Progenitor cell of endocrine pancreas (in vitro differentiated cells): ENCODE measurements around the gene HDDC3. TPM values are rescaled to one million over a fixed set of nuclear protein-coding genes. Genes with fewer than 3 reads are reported as not detected.

ENCODE experiments used
- DNase-seq: peaks from one replicate; pipeline ENCODE4 v3.0.0; 2021; ENCODE audit warnings: low spot score; ENCODE audit not compliant: unreplicated experiment
- H3K27ac Mint-ChIP-seq: 2 replicates; pipeline ENCODE4 v1.8.0; 2021; ENCODE audit warnings: mild to moderate bottlenecking, moderate library complexity, mixed read lengths
- H3K27me3 Mint-ChIP-seq: 2 replicates; pipeline ENCODE4 v1.8.0; 2021; ENCODE audit warnings: mixed read lengths
- H3K36me3 Mint-ChIP-seq: 2 replicates; pipeline ENCODE4 v1.8.0; 2022; ENCODE audit warnings: mixed read lengths; ENCODE audit not compliant: insufficient read depth
- H3K4me1 Mint-ChIP-seq: 2 replicates; pipeline ENCODE4 v1.8.0; 2021; ENCODE audit warnings: low read depth, mixed read lengths
- H3K4me3 Mint-ChIP-seq: 2 replicates; pipeline ENCODE4 v1.8.0; 2021; ENCODE audit warnings: low read depth, mild to moderate bottlenecking, moderate library complexity, mixed read lengths
- H3K9me3 Mint-ChIP-seq: 2 replicates; pipeline ENCODE4 v1.8.0; 2021; ENCODE audit warnings: low read depth, mixed read lengths
- total RNA-seq: library from RNA; stranded (reverse); gene quantifications from 2 replicates; pipeline ENCODE4 v1.2.1, GENCODE V29; 2021
- TF ChIP-seq, protein P1 (sequence below): fragments of 200-600 bp; sonication (generic); IDR thresholded peaks from one replicate; pipeline ENCODE4 v1.5.0; 2021; ENCODE audit warnings: antibody characterized with exemption, mild to moderate bottlenecking; ENCODE audit not compliant: unreplicated experiment

Gene HDDC3
- total RNA-seq, 1 donor from 2014 or later: 14.5 TPM

DNA sequence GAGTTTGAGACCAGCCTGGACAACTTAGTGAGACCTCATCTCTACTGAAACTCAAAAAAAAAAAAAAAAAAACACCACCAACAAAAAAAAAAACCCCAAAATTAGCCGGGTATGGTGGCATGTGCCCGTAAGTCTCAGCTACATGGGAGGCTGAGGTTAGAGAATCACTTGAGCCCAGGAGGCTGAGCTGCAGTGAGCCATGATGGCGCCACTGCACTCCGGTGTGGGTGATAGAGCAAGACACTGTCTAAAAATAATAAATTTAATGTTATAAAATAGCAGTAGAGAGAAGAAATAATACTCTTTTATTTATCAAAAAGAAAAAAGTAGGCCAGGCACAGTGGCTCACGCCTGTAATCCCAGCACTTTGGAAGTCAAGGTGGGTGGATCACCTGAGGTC, 39.8 kb upstream of the HDDC3 start:
- Mint-ChIP-seq H3K36me3 (peaks cover 21% of the 10 kb centered on the region), H3K4me1 (peaks cover 10% of the 10 kb centered on the region), H3K27me3 (no peaks in the 10 kb centered on the region), H3K4me3 (no peak overlapping the region), H3K9me3 (no peaks in the 10 kb centered on the region), H3K27ac (no peak overlapping the region)
- DNase-seq: no peak
- TF ChIP-seq, protein P1, sequence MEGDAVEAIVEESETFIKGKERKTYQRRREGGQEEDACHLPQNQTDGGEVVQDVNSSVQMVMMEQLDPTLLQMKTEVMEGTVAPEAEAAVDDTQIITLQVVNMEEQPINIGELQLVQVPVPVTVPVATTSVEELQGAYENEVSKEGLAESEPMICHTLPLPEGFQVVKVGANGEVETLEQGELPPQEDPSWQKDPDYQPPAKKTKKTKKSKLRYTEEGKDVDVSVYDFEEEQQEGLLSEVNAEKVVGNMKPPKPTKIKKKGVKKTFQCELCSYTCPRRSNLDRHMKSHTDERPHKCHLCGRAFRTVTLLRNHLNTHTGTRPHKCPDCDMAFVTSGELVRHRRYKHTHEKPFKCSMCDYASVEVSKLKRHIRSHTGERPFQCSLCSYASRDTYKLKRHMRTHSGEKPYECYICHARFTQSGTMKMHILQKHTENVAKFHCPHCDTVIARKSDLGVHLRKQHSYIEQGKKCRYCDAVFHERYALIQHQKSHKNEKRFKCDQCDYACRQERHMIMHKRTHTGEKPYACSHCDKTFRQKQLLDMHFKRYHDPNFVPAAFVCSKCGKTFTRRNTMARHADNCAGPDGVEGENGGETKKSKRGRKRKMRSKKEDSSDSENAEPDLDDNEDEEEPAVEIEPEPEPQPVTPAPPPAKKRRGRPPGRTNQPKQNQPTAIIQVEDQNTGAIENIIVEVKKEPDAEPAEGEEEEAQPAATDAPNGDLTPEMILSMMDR: no peak

DNA sequence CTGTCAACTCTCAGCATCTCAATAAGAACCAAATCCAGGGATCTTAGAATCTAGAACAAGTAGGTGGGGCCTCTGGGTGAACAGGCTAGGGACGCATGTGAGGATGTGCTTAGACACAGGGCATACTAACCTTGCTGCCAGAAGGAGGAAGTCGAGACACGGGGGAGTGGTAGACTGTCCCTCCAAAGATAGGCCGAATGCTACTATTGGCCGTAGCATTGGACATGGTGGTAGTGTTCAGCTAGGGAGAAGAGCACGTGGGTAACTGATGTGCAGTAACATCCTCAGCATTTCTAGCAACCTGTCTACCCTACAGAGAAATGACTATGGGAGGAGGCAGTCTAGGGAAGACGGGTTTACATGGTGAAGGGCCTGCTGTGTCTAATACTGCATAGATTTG, 37.9 kb upstream of the HDDC3 start:
- TF ChIP-seq, protein P1: no peak
- peaks cover 10% of the 10 kb centered on the region for H3K4me1 Mint-ChIP-seq
- H3K9me3 Mint-ChIP-seq: no peaks in the 10 kb centered on the region
- no peak overlapping the region for H3K27ac Mint-ChIP-seq
- H3K4me3 Mint-ChIP-seq: no peak overlapping the region
- H3K27me3 Mint-ChIP-seq: no peaks in the 10 kb centered on the region
- peaks cover 15% of the 10 kb centered on the region for H3K36me3 Mint-ChIP-seq
- no peak for DNase-seq

DNA sequence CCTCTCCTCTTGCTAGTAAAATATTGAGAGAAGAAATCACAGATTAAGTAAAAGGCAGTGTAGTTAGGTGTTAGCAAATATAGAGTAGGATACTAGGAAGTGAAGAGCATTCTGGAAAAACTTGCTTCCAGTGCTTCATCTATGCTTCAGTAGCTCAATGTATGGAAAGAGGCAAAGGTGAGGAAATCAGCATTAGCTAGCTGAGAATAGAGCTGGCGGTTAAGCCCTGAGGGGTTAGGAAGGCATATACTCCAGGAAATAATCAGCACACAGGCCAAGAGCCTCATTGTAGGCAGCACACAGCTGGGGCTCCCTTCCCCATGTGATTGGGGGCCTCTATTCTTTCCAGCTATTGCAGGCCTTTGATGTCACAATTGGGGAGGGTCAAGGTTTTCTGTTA, 36.1 kb upstream of the HDDC3 start:
- H3K27ac Mint-ChIP-seq: no peak overlapping the region
- peaks cover 14% of the 10 kb centered on the region for H3K36me3 Mint-ChIP-seq
- no peak for DNase-seq
- no peaks in the 10 kb centered on the region for H3K27me3 Mint-ChIP-seq
- no peaks in the 10 kb centered on the region for H3K9me3 Mint-ChIP-seq
- H3K4me1 Mint-ChIP-seq: peaks cover 2% of the 10 kb centered on the region
- no peak overlapping the region for H3K4me3 Mint-ChIP-seq
- TF ChIP-seq, protein P1: no peak

DNA sequence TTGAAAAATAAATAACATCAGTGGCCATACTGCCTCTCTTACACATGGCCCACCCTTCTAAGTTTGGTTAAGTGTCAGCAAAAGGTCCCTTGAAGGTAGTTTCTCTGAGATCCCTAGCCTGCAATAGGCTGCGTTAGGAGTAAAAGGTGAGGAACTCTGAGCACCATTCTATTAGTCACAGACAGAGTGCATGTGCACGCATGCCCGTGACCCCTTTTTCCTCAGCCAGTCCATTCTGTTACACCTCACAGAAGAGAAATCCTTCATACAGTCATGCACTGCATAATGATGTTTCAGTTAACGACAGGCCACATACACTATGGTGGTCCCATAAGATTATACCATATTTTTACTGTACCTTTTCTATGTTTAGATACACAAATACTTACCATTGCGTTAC, 34.9 kb upstream of the HDDC3 start:
- Mint-ChIP-seq H3K9me3 (no peaks in the 10 kb centered on the region), H3K27ac (peak overlapping the region; percentile 41), H3K4me3 (no peak overlapping the region), H3K27me3 (no peaks in the 10 kb centered on the region), H3K4me1 (no peaks in the 10 kb centered on the region), H3K36me3 (peaks cover 14% of the 10 kb centered on the region)
- TF ChIP-seq, protein P1: no peak
- no peak for DNase-seq

DNA sequence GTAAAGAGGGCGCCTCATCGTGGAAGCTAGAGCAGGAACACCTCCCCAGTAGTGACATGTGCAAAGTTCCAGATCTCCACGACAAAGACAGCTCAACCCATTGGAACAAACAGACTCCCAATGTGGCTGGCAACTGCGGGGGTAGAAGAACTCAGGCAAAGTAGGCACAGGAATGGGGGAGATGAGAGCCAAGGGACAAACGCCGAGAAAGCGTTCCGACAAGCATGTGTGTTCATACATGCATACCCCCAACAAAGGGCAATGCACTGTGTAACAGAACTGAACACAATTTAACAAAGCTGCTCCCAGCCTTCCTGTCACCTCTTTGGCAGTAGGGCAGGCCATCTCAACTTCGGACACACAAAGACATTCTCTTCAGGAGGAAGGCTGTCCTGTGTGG, 33.9 kb upstream of the HDDC3 start:
- TF ChIP-seq, protein P1: no peak
- peaks cover 17% of the 10 kb centered on the region for H3K36me3 Mint-ChIP-seq
- H3K9me3 Mint-ChIP-seq: no peaks in the 10 kb centered on the region
- no peak for DNase-seq
- no peak overlapping the region for H3K4me3 Mint-ChIP-seq
- no peaks in the 10 kb centered on the region for H3K27me3 Mint-ChIP-seq
- H3K4me1 Mint-ChIP-seq: no peaks in the 10 kb centered on the region
- H3K27ac Mint-ChIP-seq: no peak overlapping the region

DNA sequence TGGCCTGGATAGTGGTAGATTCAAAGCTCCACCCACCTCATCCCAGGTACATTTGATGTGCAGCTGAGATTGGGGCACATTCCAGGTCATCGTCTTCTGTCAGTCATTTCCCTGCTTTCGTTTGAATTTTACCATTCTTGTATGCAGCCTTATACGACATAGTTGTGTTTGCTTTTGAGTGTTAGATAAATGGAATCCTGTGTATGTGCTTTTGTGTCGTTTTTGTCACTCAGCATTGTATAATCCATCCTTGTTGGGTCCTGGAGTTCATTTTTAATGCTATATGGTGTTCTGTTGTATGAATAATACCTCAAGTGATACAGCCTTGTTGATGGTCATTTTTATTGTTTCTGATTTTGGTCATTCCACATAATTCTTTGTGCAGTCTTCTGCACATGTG, 29.7 kb upstream of the HDDC3 start:
- Mint-ChIP-seq H3K27me3 (no peaks in the 10 kb centered on the region), H3K4me3 (no peak overlapping the region), H3K27ac (no peak overlapping the region), H3K9me3 (no peaks in the 10 kb centered on the region), H3K36me3 (peaks cover 14% of the 10 kb centered on the region), H3K4me1 (peaks cover 5% of the 10 kb centered on the region)
- DNase-seq: no peak
- TF ChIP-seq, protein P1: no peak
